GM21367 (cell line): ENCODE data around the gene SYNDIG1.

ENCODE experiments used
- ATAC-seq: cut with Tn5 transposase; IDR thresholded peaks from one replicate; pipeline ENCODE4 v1.9.1; 2021; ENCODE audit not compliant: unreplicated experiment

SYNDIG1 gene

GRCh38 chr20:24686156-24686555 is 216.7 kb downstream of the SYNDIG1 start:
- no peak for ATAC-seq

- no peak for ATAC-seq
Observed at GRCh38 chr20:24690408-24690807, 221.0 kb downstream of the SYNDIG1 start.

GRCh38 chr20:24691901-24692351 is 222.5 kb downstream of the SYNDIG1 start:
- no peak for ATAC-seq

GRCh38 chr20:24692446-24693200 is 223.2 kb downstream of the SYNDIG1 start:
- ATAC-seq = no peak

- no peak for ATAC-seq
Observed at GRCh38 chr20:24693466-24694156, 224.2 kb downstream of the SYNDIG1 start.

GRCh38 chr20:24694157-24694726 is 224.8 kb downstream of the SYNDIG1 start:
- no peak for ATAC-seq

- no peak for ATAC-seq
Observed at GRCh38 chr20:24694727-24695528, 225.5 kb downstream of the SYNDIG1 start.

- no peak for ATAC-seq
Observed at GRCh38 chr20:24695529-24696225, 226.2 kb downstream of the SYNDIG1 start.

GRCh38 chr20:24696396-24696795 is 227.0 kb downstream of the SYNDIG1 start:
- no peak for ATAC-seq

- no peak for ATAC-seq
Observed at GRCh38 chr20:24697411-24697810, 228.0 kb downstream of the SYNDIG1 start.

GRCh38 chr20:24698189-24698588 is 228.8 kb downstream of the SYNDIG1 start:
- no peak for ATAC-seq

- no peak for ATAC-seq
Observed at GRCh38 chr20:24698706-24699206, 229.3 kb downstream of the SYNDIG1 start.

- ATAC-seq = no peak
Observed at GRCh38 chr20:24699321-24700165, 230.1 kb downstream of the SYNDIG1 start.

GRCh38 chr20:24700166-24700860 is 230.9 kb downstream of the SYNDIG1 start:
- no peak for ATAC-seq

GRCh38 chr20:24701027-24701426 is 231.6 kb downstream of the SYNDIG1 start:
- no peak for ATAC-seq

GRCh38 chr20:24701668-24702067 is 232.2 kb downstream of the SYNDIG1 start:
- no peak for ATAC-seq

- ATAC-seq = no peak
Observed at GRCh38 chr20:24702501-24703283, 233.3 kb downstream of the SYNDIG1 start.

GRCh38 chr20:24703284-24703610 is 233.8 kb downstream of the SYNDIG1 start:
- ATAC-seq = no peak
